Amygdala (tissue), 56 donors: ENCODE results near the gene MED14.
A peak's percentile ranks its signal among the peaks of the same experiment; 100 is the strongest.

ENCODE experiments used
- DNase-seq, 56 donors: peaks; one replicate each; lab custom pipeline; 2025; lab: John Stamatoyannopoulos, UW

MED14 gene

GRCh38 chrX:40671126-40671525 lies 64.2 kb downstream of the MED14 start:
- DNase-seq, result no peak

GRCh38 chrX:40663880-40664630 lies 71.3 kb downstream of the MED14 start:
- DNase-seq, result peak in 10 of 56 donors; percentile 0 to 18 (median 4)

- DNase-seq, result no peak
These were observed 72.1 kb downstream of the MED14 start for GRCh38 chrX:40663078-40663740.

GRCh38 chrX:40661489-40661888 lies 73.9 kb downstream of the MED14 start:
- DNase-seq, result no peak

- no peak for DNase-seq
These were observed 75.0 kb downstream of the MED14 start for GRCh38 chrX:40660381-40660780.

GRCh38 chrX:40653535-40653934 lies 81.8 kb downstream of the MED14 start:
- DNase-seq, result no peak

GRCh38 chrX:40652664-40653063 lies 82.7 kb downstream of the MED14 start:
- DNase-seq, result no peak

GRCh38 chrX:40651620-40652223 lies 83.6 kb downstream of the MED14 start:
- DNase-seq, result peak in 43 of 56 donors; percentile 0 to 77 (median 10)

GRCh38 chrX:40647307-40648197 lies 87.8 kb downstream of the MED14 start, which contains the start of gene CXorf38:
Gene CXorf38 (minus strand): TSS chrX:40647561. CDS start chrX:40647520, 41 bp downstream.
- DNase-seq, result peak in 55 of 56 donors; percentile 28 to 91 (median 72)

- peak in 19 of 56 donors; percentile 0 to 44 (median 10) for DNase-seq
These were observed 88.6 kb downstream of the MED14 start for GRCh38 chrX:40646489-40647306.

GRCh38 chrX:40644821-40645358 lies 90.5 kb downstream of the MED14 start:
- peak in 28 of 56 donors; percentile 0 to 39 (median 10) for DNase-seq

GRCh38 chrX:40644176-40644575 lies 91.2 kb downstream of the MED14 start:
- DNase-seq, result peak in 1 of 56 donors; percentile 6

GRCh38 chrX:40637687-40638086 lies 97.7 kb downstream of the MED14 start:
- no peak for DNase-seq

- no peak for DNase-seq
These were observed 103.1 kb downstream of the MED14 start for GRCh38 chrX:40632199-40632598.

- no peak for DNase-seq
These were observed 106.8 kb downstream of the MED14 start for GRCh38 chrX:40628506-40628905.

GRCh38 chrX:40625294-40625693 lies 110.0 kb downstream of the MED14 start:
- peak in 3 of 56 donors; percentile 0 to 3 (median 2) for DNase-seq

GRCh38 chrX:40623665-40624064 lies 111.7 kb downstream of the MED14 start:
- DNase-seq, result no peak

- no peak for DNase-seq
These were observed 112.2 kb downstream of the MED14 start, which contains the start of gene MPC1L for GRCh38 chrX:40623139-40623536. Gene MPC1L (plus strand): TSS chrX:40623428. CDS start chrX:40623566, 138 bp downstream.
